OCI-LY1 (cell line): ENCODE data around the gene IPMK.
A peak's percentile ranks its signal among the peaks of the same experiment; 100 is the strongest.

Source experiments
- H2AFZ ChIP-seq: fragments of 200-600 bp; sonication (generic), shearing (Covaris generic); 2 replicates; pipeline ENCODE4 v1.6.0; 2014; ENCODE audit warnings: antibody characterized with exemption, mild to moderate bottlenecking, low read length
- H3F3A ChIP-seq: fragments of 200-600 bp; sonication (generic), shearing (Covaris generic); 2 replicates; pipeline ENCODE4 v1.6.0; 2014; ENCODE audit warnings: mild to moderate bottlenecking, antibody characterized with exemption, low read length, moderate library complexity; ENCODE audit not compliant: insufficient read depth
- H3K27ac ChIP-seq: fragments of 200-600 bp; sonication (generic); 2 replicates; pipeline ENCODE4 v1.5.1; 2014; ENCODE audit warnings: low read length, mixed run types, mild to moderate bottlenecking, low read depth; ENCODE audit not compliant: poor library complexity, severe bottlenecking
- H3K27me3 ChIP-seq: fragments of 200-600 bp; sonication (generic); 2 replicates; pipeline ENCODE4 v1.6.0; 2014; ENCODE audit warnings: antibody characterized with exemption, mild to moderate bottlenecking, low read length, moderate library complexity; ENCODE audit not compliant: insufficient read depth
- H3K36me3 ChIP-seq: fragments of 200-600 bp; sonication (generic); 2 replicates; pipeline ENCODE4 v1.6.1; 2014; ENCODE audit warnings: mild to moderate bottlenecking, antibody characterized with exemption, low read length, moderate library complexity, mixed read lengths; ENCODE audit not compliant: insufficient read depth
- H3K4me1 ChIP-seq: fragments of 200-600 bp; sonication (generic); 2 replicates; pipeline ENCODE4 v1.5.1; 2014; ENCODE audit warnings: mild to moderate bottlenecking, low read length, moderate library complexity; ENCODE audit not compliant: insufficient read depth, severe bottlenecking
- H3K4me2 ChIP-seq: fragments of 200-600 bp; sonication (generic), shearing (Covaris generic); 2 replicates; pipeline ENCODE4 v1.6.1; 2014; ENCODE audit warnings: low read length
- H3K4me3 ChIP-seq: fragments of 200-600 bp; sonication (generic); 2 replicates; pipeline ENCODE4 v1.5.1; 2014; ENCODE audit warnings: low read length, low read depth, mild to moderate bottlenecking, mixed read lengths; ENCODE audit not compliant: poor library complexity, severe bottlenecking
- H3K79me2 ChIP-seq: fragments of 200-600 bp; shearing (Covaris generic); 2 replicates; pipeline ENCODE4 v1.6.1; 2016; ENCODE audit warnings: mixed run types, low read length, mixed read lengths; ENCODE audit not compliant: insufficient read depth
- H3K9ac ChIP-seq: fragments of 200-600 bp; sonication (generic), shearing (Covaris generic); 2 replicates; pipeline ENCODE4 v1.6.1; 2014; ENCODE audit warnings: mild to moderate bottlenecking, low read length, mixed read lengths
- H3K9me2 ChIP-seq: fragments of 200-600 bp; sonication (generic), shearing (Covaris generic); 2 replicates; pipeline ENCODE4 v1.6.1; 2014; ENCODE audit warnings: low read depth, mild to moderate bottlenecking, low read length, mixed read lengths
- H3K9me3 ChIP-seq: fragments of 200-600 bp; shearing (Covaris generic); 2 replicates; pipeline ENCODE4 v1.6.1; 2014; ENCODE audit warnings: low read length, mixed read lengths
- H4K20me1 ChIP-seq: fragments of 200-600 bp; sonication (generic), shearing (Covaris generic); 2 replicates; pipeline ENCODE4 v1.6.0; 2016; ENCODE audit warnings: mild to moderate bottlenecking, low read length; ENCODE audit not compliant: insufficient read depth
- CTCF ChIP-seq: fragments of 200-600 bp; sonication (generic), shearing (Covaris generic); IDR thresholded peaks from 2 replicates; pipeline ENCODE4 v1.5.1; 2017; ENCODE audit warnings: mild to moderate bottlenecking, antibody characterized with exemption, low read length, moderate library complexity, mixed read lengths
- EZH2 ChIP-seq: fragments of 200-600 bp; sonication (generic), shearing (Covaris generic); IDR thresholded peaks from 2 replicates; pipeline ENCODE4 v1.8.0; 2017; ENCODE audit warnings: borderline replicate concordance, mixed run types, mild to moderate bottlenecking, antibody characterized with exemption, low read length, moderate library complexity, mixed read lengths

The IPMK gene

GRCh38 chr10:58278274-58278961, 10.7 kb upstream of the IPMK start:
- Histone ChIP-seq H2AFZ (no peak overlapping the region), H4K20me1 (no peaks in the 10 kb centered on the region), H3K4me3 (no peak overlapping the region), H3K4me2 (no peak overlapping the region), H3F3A (peaks cover 4% of the 10 kb centered on the region; the same call in 1 of the 2 replicates), H3K9me3 (no peaks in the 10 kb centered on the region), H3K79me2 (peaks cover 33% of the 10 kb centered on the region), H3K9ac (no peak overlapping the region), H3K36me3 (peaks cover 48% of the 10 kb centered on the region), H3K27ac (peak overlapping the region; percentile 20), H3K4me1 (peaks cover 45% of the 10 kb centered on the region), H3K27me3 (no peaks in the 10 kb centered on the region), H3K9me2 (no peaks in the 10 kb centered on the region)
- TF ChIP-seq EZH2: no peak
- no peak for TF ChIP-seq CTCF

- Histone ChIP-seq H3K27ac (no peak overlapping the region), H3K79me2 (peaks cover 54% of the 10 kb centered on the region), H3K36me3 (peaks cover 43% of the 10 kb centered on the region)
Measured at GRCh38 chr10:58275908-58276307, 8.2 kb upstream of the IPMK start.

GRCh38 chr10:58275261-58275660, 7.6 kb upstream of the IPMK start:
- H3K9ac ChIP-seq: no peak overlapping the region
- no peaks in the 10 kb centered on the region for H3K9me3 ChIP-seq
- peaks cover 24% of the 10 kb centered on the region for H3K4me1 ChIP-seq
- no peak overlapping the region for H3K27ac ChIP-seq
- no peak overlapping the region for H3K4me3 ChIP-seq
- H3F3A ChIP-seq: peaks cover 4% of the 10 kb centered on the region; the same call in 1 of the 2 replicates
- no peak overlapping the region for H2AFZ ChIP-seq
- H3K79me2 ChIP-seq: peaks cover 60% of the 10 kb centered on the region
- H3K27me3 ChIP-seq: no peaks in the 10 kb centered on the region
- TF ChIP-seq CTCF (no peak), EZH2 (no peak)
- no peaks in the 10 kb centered on the region for H4K20me1 ChIP-seq
- no peak overlapping the region for H3K4me2 ChIP-seq
- no peaks in the 10 kb centered on the region for H3K9me2 ChIP-seq
- H3K36me3 ChIP-seq: peaks cover 39% of the 10 kb centered on the region

More at GRCh38 chr10:58275908-58276307, 8.2 kb upstream of the IPMK start:
- Histone ChIP-seq H3K9ac (no peak overlapping the region), H3K9me3 (no peaks in the 10 kb centered on the region), H3K27me3 (no peaks in the 10 kb centered on the region), H3K4me2 (no peak overlapping the region), H2AFZ (no peak overlapping the region), H3F3A (peaks cover 4% of the 10 kb centered on the region; the same call in 1 of the 2 replicates), H3K4me1 (peaks cover 24% of the 10 kb centered on the region), H4K20me1 (no peaks in the 10 kb centered on the region), H3K9me2 (no peaks in the 10 kb centered on the region), H3K4me3 (no peak overlapping the region)
- TF ChIP-seq EZH2 (no peak), CTCF (no peak)
